Endothelial cell of umbilical vein (primary cell): ENCODE data around the gene SRPX2. TPM values are rescaled to one million over a fixed set of nuclear protein-coding genes. Genes with fewer than 3 reads are reported as not detected.

Experiments
- BruUV-seq: library from RNA; stranded (reverse); fragments of 400-500 nt; replicated peaks from 2 replicates; lab custom pipeline; 2021; lab: Mats Ljungman, UMichigan
- CTCF ChIA-PET: fragments of 300-600, 350-600 bp; sonication (Branson Sonifier 250); formaldehyde crosslinking; loops from one replicate; lab custom pipeline; 2021; ENCODE audit warnings: antibody characterized with exemption, inconsistent platforms; lab: Charles Lee
- POLR2A ChIA-PET: fragments of 300-600, 350-600 bp; sonication (Branson Sonifier 250); formaldehyde crosslinking; loops from one replicate; lab custom pipeline; 2021; ENCODE audit warnings: antibody characterized with exemption, inconsistent platforms; lab: Charles Lee
- DNase-seq: peaks from one replicate; pipeline ENCODE4 v3.0.0-alpha.2; 2011; ENCODE audit warnings: low read depth, low spot score
- FAIRE-seq: peaks from 2 replicates; lab custom pipeline; 2011; peaks lifted over from hg19 to GRCh38; lab: Jason Lieb, UNC
- H2AFZ ChIP-seq: 2 replicates; pipeline ENCODE4 v1.6.0; 2012; ENCODE audit warnings: low read depth, low read length, control low read depth, inconsistent platforms
- H3K27ac ChIP-seq: 2 replicates; pipeline ENCODE4 v1.5.1; 2011; ENCODE audit warnings: low read depth, mild to moderate bottlenecking, control low read depth, low read length, moderate library complexity; ENCODE audit not compliant: insufficient read depth
- H3K27me3 ChIP-seq, 2 experiments: 2 replicates each; pipeline versions ENCODE4 v1.6.0 to v1.6.1; 2011; ENCODE audit warnings: low read length in 2 of 2, mixed read lengths in 1 of 2; ENCODE audit not compliant: control insufficient read depth in 2 of 2, insufficient read depth in 2 of 2
- H3K36me3 ChIP-seq, 2 experiments: 2 replicates in 1 of 2; 3 replicates in 1 of 2; pipeline ENCODE4 v1.5.1; 2011; ENCODE audit warnings: low read length in 2 of 2, mild to moderate bottlenecking in 1 of 2, moderate library complexity in 1 of 2; ENCODE audit not compliant: control insufficient read depth in 2 of 2, insufficient read depth in 2 of 2; ENCODE audit errors: extremely low read depth in 1 of 2
- H3K4me1 ChIP-seq: 3 replicates; pipeline ENCODE4 v1.5.1; 2011; ENCODE audit warnings: mild to moderate bottlenecking, low read length; ENCODE audit not compliant: control insufficient read depth, insufficient read depth; ENCODE audit errors: extremely low read depth
- H3K4me2 ChIP-seq: 2 replicates; pipeline ENCODE4 v1.6.1; 2011; ENCODE audit warnings: low read length, control low read depth, mixed read lengths; ENCODE audit not compliant: insufficient read depth
- H3K4me3 ChIP-seq, 3 experiments: fragments of 200-600 bp in 1 of 3; sonication (generic), shearing (Covaris generic) in 1 of 3; replicated peaks in 1 of 3; 2 replicates each; pipeline ENCODE4 v1.5.1; 2011 to 2016; ENCODE audit warnings: control low read depth in 3 of 3, low read length in 3 of 3, mild to moderate bottlenecking in 2 of 3, inconsistent platforms in 1 of 3, low read depth in 1 of 3, moderate library complexity in 1 of 3; ENCODE audit not compliant: insufficient read depth in 1 of 3
- H3K79me2 ChIP-seq: 2 replicates; pipeline ENCODE4 v1.6.0; 2012; ENCODE audit warnings: low read length, inconsistent platforms; ENCODE audit not compliant: control insufficient read depth, insufficient read depth
- H3K9ac ChIP-seq: replicated peaks from 2 replicates; pipeline ENCODE3; 2011; ENCODE audit warnings: low read length, control low read depth; ENCODE audit not compliant: insufficient read depth; ENCODE audit errors: extremely low read depth
- H3K9me1 ChIP-seq: replicated peaks from 3 replicates; pipeline ENCODE4 v1.6.0; 2011; ENCODE audit warnings: mild to moderate bottlenecking, low read length; ENCODE audit not compliant: control insufficient read depth, insufficient read depth; ENCODE audit errors: extremely low read depth
- H3K9me3 ChIP-seq: replicated peaks from 2 replicates; pipeline ENCODE4 v1.5.1; 2012; ENCODE audit warnings: low read length, inconsistent platforms; ENCODE audit not compliant: control insufficient read depth, insufficient read depth
- H4K20me1 ChIP-seq: replicated peaks from 2 replicates; pipeline ENCODE3; 2011; ENCODE audit warnings: mild to moderate bottlenecking, low read length; ENCODE audit not compliant: control insufficient read depth, insufficient read depth; ENCODE audit errors: extremely low read depth
- CTCF ChIP-seq, 2 donors: IDR thresholded peaks; 1 replicate in 1 of 2; 2 replicates in 1 of 2; pipeline ENCODE4 v1.5.1; 2011; ENCODE audit warnings: low read length in 2 of 2, mild to moderate bottlenecking in 2 of 2, moderate library complexity in 2 of 2, control low read depth in 1 of 2, inconsistent platforms in 1 of 2, low read depth in 1 of 2; ENCODE audit not compliant: insufficient read depth in 1 of 2; ENCODE audit errors: extremely low read depth in 1 of 2
- EZH2 ChIP-seq: IDR thresholded peaks from 2 replicates; pipeline ENCODE4 v1.6.1; 2012; ENCODE audit warnings: borderline replicate concordance, low read depth, mild to moderate bottlenecking, moderate library complexity, low read length, inconsistent platforms; ENCODE audit not compliant: severe bottlenecking
- FOS ChIP-seq: IDR thresholded peaks from 2 replicates; pipeline ENCODE4 v1.6.1; 2011; ENCODE audit warnings: mild to moderate bottlenecking, low read length, moderate library complexity, borderline replicate concordance; ENCODE audit not compliant: insufficient read depth
- GATA2 ChIP-seq: IDR thresholded peaks from 2 replicates; pipeline ENCODE4 v1.7.0; 2011; ENCODE audit warnings: low read depth, mild to moderate bottlenecking, moderate library complexity, mixed read lengths, low read length; ENCODE audit not compliant: insufficient read length, insufficient read depth
- JUN ChIP-seq: IDR thresholded peaks from 2 replicates; pipeline ENCODE4 v1.6.1; 2011; ENCODE audit warnings: borderline replicate concordance, low read depth; ENCODE audit not compliant: insufficient read length, insufficient read depth
- MAX ChIP-seq: IDR thresholded peaks from 2 replicates; pipeline ENCODE4 v1.6.1; 2011; ENCODE audit not compliant: insufficient read depth, insufficient read length
- MYC ChIP-seq: IDR thresholded peaks from one replicate; pipeline ENCODE4 v1.6.1; 2011; ENCODE audit warnings: mild to moderate bottlenecking, low read depth, low read length
- POLR2A ChIP-seq: IDR thresholded peaks from 2 replicates; pipeline ENCODE4 v1.6.1; 2012; ENCODE audit warnings: low read depth, mild to moderate bottlenecking, control low read depth, low read length
- POLR2AphosphoS5 ChIP-seq: IDR thresholded peaks from 2 replicates; pipeline ENCODE4 v1.6.1; 2012; ENCODE audit warnings: low read depth, mild to moderate bottlenecking, control low read depth, low read length, moderate library complexity; ENCODE audit not compliant: insufficient read depth
- dilution Hi-C: fragments of 300-500 bp; cut with MboI; formaldehyde crosslinking; loops from one replicate; pipeline ENCODE4 v1.15.0; 2019; ENCODE audit warnings: low sequenced_read_pairs; ENCODE audit not compliant: extremely low pct_ligation_motif_present
- intact Hi-C: fragments of 100-400 bp; cut with micrococcal nuclease; formaldehyde crosslinking; loops from one replicate; pipeline ENCODE4 v1.10.0; 2022
- polyA plus RNA-seq, 4 experiments: library from polyadenylated mRNA; depleted of rRNA in 3 of 4; stranded (reverse) in 3 of 4; unstranded in 1 of 4; fragments of >200 nt; gene quantifications; 2 replicates each; pipeline versions ENCODE4 v1.2.1 to v1.2.3, GENCODE V29; 2011 to 2012; ENCODE audit warnings: missing spikeins in 1 of 4
- total RNA-seq: library from RNA; stranded (reverse); gene quantifications from 2 replicates; pipeline ENCODE4 v1.2.3, GENCODE V29; 2021

SRPX2 gene
- total and polyA plus RNA-seq, 2 donors (not counting 3 experiments of a cell fraction or from before 2014, with no cell fraction given): 124 to 265 TPM

GRCh38 chrX:100717363-100717762, 73.4 kb downstream of the SRPX2 start:
- Histone ChIP-seq H3K4me1 (no peaks in the 10 kb centered on the region), H4K20me1 (peaks cover 2% of the 10 kb centered on the region), H3K79me2 (peaks cover 13% of the 10 kb centered on the region), H3K9ac (no peak overlapping the region), H3K4me2 (no peak overlapping the region), H3K4me3 (no peak overlapping the region), H3K27me3 (no peaks in the 10 kb centered on the region), H3K27ac (no peak overlapping the region), H3K9me3 (no peaks in the 10 kb centered on the region), H2AFZ (no peak overlapping the region), H3K9me1 (no peaks in the 10 kb centered on the region), H3K36me3 (no peaks in the 10 kb centered on the region)
- TF ChIP-seq EZH2 (no peak), POLR2AphosphoS5 (no peak), MAX (no peak), MYC (no peak), GATA2 (no peak), FOS (no peak), JUN (no peak), CTCF (IDR thresholded peaks at IDR 0.05; ENCODE audit: extremely low read depth in 1 of 2, insufficient read depth in 1 of 2, low read depth in 1 of 2, low read length in 2 of 2) (no peak), POLR2A (no peak)
- CTCF ChIA-PET: interaction anchor here (1.0 to 2.9 kb wide), 2 partner anchors 14 to 51 kb away, joined by 3 to 19 read pairs; partner anchors contain the start of gene SYTL4
- DNase-seq: no peak
- POLR2A ChIA-PET: no interaction called here
- intact Hi-C loops: no loop called here
- dilution Hi-C loops: no loop called here
- no peak for FAIRE-seq
- BruUV-seq: no TSS peak
